IMR-90 (cell line): ENCODE measurements around the gene ZFP36L2. TPM values are rescaled to one million over a fixed set of nuclear protein-coding genes. Genes with fewer than 3 reads are reported as not detected.

Source experiments
- ATAC-seq: fragments of 200-7000 bp; cut with Tn5 transposase; 2 replicates; pipeline ENCODE4 v1.9.1; 2020; ENCODE audit warnings: low read depth, mild to moderate bottlenecking, moderate library complexity
- BruUV-seq: library from RNA; stranded (reverse); fragments of 400-500 nt; replicated peaks from 2 replicates; lab custom pipeline; 2021; lab: Mats Ljungman, UMichigan
- CTCF ChIA-PET: fragments of 300-600 bp; formaldehyde crosslinking; extraction: SDS; loops from one replicate; lab custom pipeline; 2021; ENCODE audit warnings: antibody characterized with exemption; lab: Yijun Ruan, JAX
- POLR2A ChIA-PET: fragments of 300-600 bp; sonication (Branson Sonifier 250); formaldehyde crosslinking; loops from one replicate; lab custom pipeline; 2022; ENCODE audit warnings: antibody characterized with exemption; ENCODE audit not compliant: unreplicated experiment; lab: Charles Lee
- DNase-seq: peaks from one replicate; pipeline ENCODE4 v3.0.0; 2013
- H2AFZ ChIP-seq: replicated peaks from 2 replicates; pipeline ENCODE3; 2013; ENCODE audit warnings: low read length, mild to moderate bottlenecking; ENCODE audit not compliant: poor library complexity
- H2AK5ac ChIP-seq: 2 replicates; pipeline ENCODE4 v1.6.1; 2013; ENCODE audit warnings: low read depth, low read length, inconsistent platforms
- H2AK9ac ChIP-seq: replicated peaks from 2 replicates; pipeline ENCODE3; 2013; ENCODE audit warnings: mild to moderate bottlenecking, low read depth, low read length, moderate library complexity; ENCODE audit not compliant: poor library complexity
- H2BK120ac ChIP-seq: 2 replicates; pipeline ENCODE4 v1.6.1; 2013; ENCODE audit warnings: low read depth, low read length, inconsistent platforms
- H2BK15ac ChIP-seq: 3 replicates; pipeline ENCODE4 v1.6.1; 2013; ENCODE audit warnings: low read depth, low read length, inconsistent platforms
- H2BK20ac ChIP-seq: 2 replicates; pipeline ENCODE4 v1.6.1; 2013; ENCODE audit warnings: low read depth, mild to moderate bottlenecking, inconsistent platforms, low read length, moderate library complexity
- H2BK5ac ChIP-seq: 2 replicates; pipeline ENCODE4 v1.6.1; 2013; ENCODE audit warnings: mild to moderate bottlenecking, low read depth, low read length, inconsistent platforms; ENCODE audit not compliant: poor library complexity, severe bottlenecking
- H3K14ac ChIP-seq: replicated peaks from 2 replicates; pipeline ENCODE4 v1.6.1; 2013; ENCODE audit warnings: low read depth, low read length, inconsistent platforms
- H3K18ac ChIP-seq: 2 replicates; pipeline ENCODE4 v1.6.1; 2013; ENCODE audit warnings: low read depth, low read length, control low read depth
- H3K23ac ChIP-seq: 2 replicates; pipeline ENCODE4 v1.6.1; 2013; ENCODE audit warnings: low read depth, low read length, inconsistent platforms
- H3K27ac ChIP-seq: 2 replicates; pipeline ENCODE4 v1.5.1; 2013; ENCODE audit warnings: mild to moderate bottlenecking, control low read depth, low read length; ENCODE audit not compliant: insufficient read depth
- H3K27me3 ChIP-seq: 2 replicates; pipeline ENCODE4 v1.6.1; 2013; ENCODE audit warnings: low read length; ENCODE audit not compliant: control insufficient read depth, insufficient read depth
- H3K36me3 ChIP-seq: 2 replicates; pipeline ENCODE4 v1.6.1; 2013; ENCODE audit warnings: low read length, mixed read lengths; ENCODE audit not compliant: control insufficient read depth, insufficient read depth
- H3K4ac ChIP-seq: 2 replicates; pipeline ENCODE4 v1.6.1; 2013; ENCODE audit warnings: low read depth, low read length, inconsistent platforms
- H3K4me1 ChIP-seq: 2 replicates; pipeline ENCODE4 v1.6.1; 2013; ENCODE audit warnings: low read length, mixed read lengths; ENCODE audit not compliant: control insufficient read depth, insufficient read depth
- H3K4me2 ChIP-seq: 2 replicates; pipeline ENCODE4 v1.6.1; 2013; ENCODE audit warnings: low read depth, mild to moderate bottlenecking, control low read depth, low read length, moderate library complexity
- H3K4me3 ChIP-seq: 2 replicates; pipeline ENCODE4 v1.5.1; 2013; ENCODE audit warnings: low read depth, mild to moderate bottlenecking, control low read depth, low read length, moderate library complexity; ENCODE audit not compliant: insufficient read depth
- H3K56ac ChIP-seq: 2 replicates; pipeline ENCODE4 v1.6.1; 2013; ENCODE audit warnings: low read length, inconsistent platforms; ENCODE audit not compliant: insufficient read depth; ENCODE audit errors: extremely low read depth
- H3K79me1 ChIP-seq, 2 experiments: 2 replicates each; pipeline ENCODE4 v1.6.1; 2013; ENCODE audit warnings: low read length in 2 of 2, inconsistent platforms in 1 of 2, low read depth in 1 of 2
- H3K9ac ChIP-seq: 2 replicates; pipeline ENCODE4 v1.6.1; 2013; ENCODE audit warnings: low read depth, low read length, control low read depth
- H3K9me1 ChIP-seq: 2 replicates; pipeline ENCODE4 v1.6.1; 2013; ENCODE audit warnings: low read length, inconsistent platforms; ENCODE audit not compliant: insufficient read depth
- H3K9me3 ChIP-seq: 2 replicates; pipeline ENCODE4 v1.6.1; 2013; ENCODE audit warnings: low read length; ENCODE audit not compliant: control insufficient read depth, insufficient read depth
- H4K20me1 ChIP-seq: 2 replicates; pipeline ENCODE4 v1.6.1; 2013; ENCODE audit warnings: low read length, inconsistent platforms; ENCODE audit not compliant: insufficient read depth
- H4K5ac ChIP-seq: 2 replicates; pipeline ENCODE4 v1.6.1; 2013; ENCODE audit warnings: mild to moderate bottlenecking, low read depth, low read length, control low read depth
- H4K8ac ChIP-seq, 2 experiments: 2 replicates each; pipeline ENCODE4 v1.6.1; 2013; ENCODE audit warnings: low read depth in 2 of 2, low read length in 2 of 2, control low read depth in 1 of 2, inconsistent platforms in 1 of 2
- H4K91ac ChIP-seq: 2 replicates; pipeline ENCODE4 v1.6.1; 2013; ENCODE audit warnings: low read depth, low read length, inconsistent platforms; ENCODE audit not compliant: insufficient read depth
- MAFK ChIP-seq: IDR thresholded peaks from 2 replicates; pipeline ENCODE4 v1.6.1; 2012; ENCODE audit warnings: low read depth, low read length, improper control_type of control experiment
- MAZ ChIP-seq: IDR thresholded peaks from 2 replicates; pipeline ENCODE4 v1.6.1; 2012; ENCODE audit warnings: low read depth, mild to moderate bottlenecking, low read length, improper control_type of control experiment, moderate library complexity, borderline replicate concordance
- WGBS, 2 experiments: methylation state at CpG; one replicate each; pipeline versions ENCODE4 v1.1.5 to v1.1.7; 2013; ENCODE audit warnings: missing lambda C conversion rate in 2 of 2; ENCODE audit not compliant: insufficient read length in 1 of 2; ENCODE audit errors: extremely low coverage in 2 of 2; 5-methylcytosine and 5-hydroxymethylcytosine counted together
- dilution Hi-C: fragments of 300-500 bp; cut with HindIII; formaldehyde crosslinking; loops from one replicate; pipeline ENCODE4 v1.14.3; 2018; ENCODE audit warnings: low sequenced_read_pairs; ENCODE audit not compliant: unreplicated experiment
- in situ Hi-C: fragments of 300-500 bp; cut with MboI; formaldehyde crosslinking; loops from 3 replicates; pipeline ENCODE4 v1.14.3; 2019; ENCODE audit warnings: low sequenced_read_pairs, inconsistent platforms, mixed read lengths
- intact Hi-C: fragments of 100-400 bp; cut with micrococcal nuclease; formaldehyde crosslinking; loops from 2 replicates; pipeline ENCODE4 v1.10.0; 2022
- polyA plus RNA-seq, 3 experiments: library from polyadenylated mRNA; depleted of rRNA; stranded (reverse); fragments of >200 nt; gene quantifications; 2 replicates each; pipeline ENCODE4 v1.2.3, GENCODE V29; 2012; ENCODE audit warnings: low replicate concordance in 1 of 3
- total RNA-seq: library from RNA; depleted of rRNA; stranded (reverse); fragments of >200 nt; gene quantifications from 2 replicates; pipeline ENCODE4 v1.2.3, GENCODE V29; 2012

ZFP36L2 gene
- total and polyA plus RNA-seq, 2 of the 4 experiments (the other 2 are of a cell fraction), result 1.8 to 20.1 TPM

GRCh38 chr2:43179942-43180341 is 46.5 kb downstream of the ZFP36L2 start:
- Histone ChIP-seq H2BK5ac (no peak overlapping the region), H3K56ac (no peak overlapping the region), H3K23ac (no peak overlapping the region), H3K79me1 (no peaks in the 10 kb centered on the region), H3K36me3 (no peaks in the 10 kb centered on the region), H3K4me2 (no peak overlapping the region), H2BK120ac (no peak overlapping the region; the same call in 1 of the 2 replicates), H4K5ac (no peak overlapping the region; the same call in 1 of the 2 replicates), H3K4me3 (no peak overlapping the region), H3K9ac (no peak overlapping the region), H3K4ac (0 out of 2 replicates have a peak overlapping the region, but pooled peaks have one; percentile 4), H3K9me3 (peaks cover 12% of the 10 kb centered on the region), H3K27ac (no peak overlapping the region), H4K20me1 (no peaks in the 10 kb centered on the region), H2AK5ac (peak overlapping the region; percentile 58), H2AFZ (no peak overlapping the region), H4K8ac (peak overlapping the region in 1 of 2 experiments; percentile 12; a peak in 2 of 4 replicates), H2AK9ac (no peak overlapping the region), H3K9me1 (peaks cover 7% of the 10 kb centered on the region; the same call in 1 of the 2 replicates), H3K18ac (no peak overlapping the region), H4K91ac (0 out of 2 replicates have a peak overlapping the region, but pooled peaks have one; percentile 26), H3K14ac (no peak overlapping the region), H2BK20ac (no peak overlapping the region), H3K27me3 (no peaks in the 10 kb centered on the region), H3K4me1 (peaks cover 11% of the 10 kb centered on the region), H2BK15ac (no peak overlapping the region; the same call in 2 of the 3 replicates)
- in situ Hi-C loops, result no loop called here
- intact Hi-C loops, result loop anchor here (5.0 kb wide), 1 partner anchor 37 kb away; no protein-coding TSS in a partner anchor
- DNase-seq (no peak), ATAC-seq (no peak)
- no CpG with 5 or more reads among the region's 8 CpGs for WGBS, 2 experiments
- TF ChIP-seq MAZ (no peak), MAFK (no peak)
- dilution Hi-C loops, result no loop called here
- ChIA-PET POLR2A (no interaction called here), CTCF (interaction anchor here (1.4 kb wide), 1 partner anchor 8 kb away, joined by 3 read pairs; no protein-coding TSS in a partner anchor)
- no TSS peak for BruUV-seq
